HG03439 (cell line): ENCODE data around the gene UHRF2.
"Not testable (repeated sequence)": the region's sequence is repeated elsewhere in the genome, so short reads cannot be mapped to it uniquely, and the experiment has no call there.

ENCODE experiments used
- ATAC-seq: cut with Tn5 transposase; IDR thresholded peaks from one replicate; pipeline ENCODE4 v1.9.1; 2021; ENCODE audit warnings: mild to moderate bottlenecking, moderate library complexity; ENCODE audit not compliant: unreplicated experiment

UHRF2 gene

GRCh38 chr9:6428940-6429889, 16.2 kb downstream of the UHRF2 start:
- peak; percentile 91 for ATAC-seq

- no peak for ATAC-seq
Observed at GRCh38 chr9:6431038-6431437, 18.0 kb downstream of the UHRF2 start.

GRCh38 chr9:6433410-6433809, 20.4 kb downstream of the UHRF2 start:
- no peak for ATAC-seq

- no peak for ATAC-seq
Observed at GRCh38 chr9:6439051-6439703, 26.2 kb downstream of the UHRF2 start.

- no peak for ATAC-seq
Observed at GRCh38 chr9:6440405-6440804, 27.4 kb downstream of the UHRF2 start.

- ATAC-seq, result no peak
Observed at GRCh38 chr9:6441269-6441668, 28.3 kb downstream of the UHRF2 start.

GRCh38 chr9:6443661-6444060, 30.7 kb downstream of the UHRF2 start:
- no peak for ATAC-seq

GRCh38 chr9:6444128-6444527, 31.1 kb downstream of the UHRF2 start:
- no peak for ATAC-seq

- ATAC-seq, result no peak
Observed at GRCh38 chr9:6449086-6449485, 36.1 kb downstream of the UHRF2 start.

- no peak for ATAC-seq
Observed at GRCh38 chr9:6449645-6450044, 36.6 kb downstream of the UHRF2 start.

GRCh38 chr9:6450641-6451375, 37.8 kb downstream of the UHRF2 start:
- no peak for ATAC-seq

- not testable (repeated sequence) for ATAC-seq
Observed at GRCh38 chr9:6455292-6455691, 42.3 kb downstream of the UHRF2 start.

GRCh38 chr9:6458704-6459103, 45.7 kb downstream of the UHRF2 start:
- not testable (repeated sequence) for ATAC-seq

GRCh38 chr9:6459718-6460117, 46.7 kb downstream of the UHRF2 start:
- ATAC-seq, result no peak

- no peak for ATAC-seq
Observed at GRCh38 chr9:6460189-6460768, 47.3 kb downstream of the UHRF2 start.

GRCh38 chr9:6461619-6462018, 48.6 kb downstream of the UHRF2 start:
- ATAC-seq, result no peak

- no peak for ATAC-seq
Observed at GRCh38 chr9:6467006-6467625, 54.1 kb downstream of the UHRF2 start.

GRCh38 chr9:6471231-6471850, 58.3 kb downstream of the UHRF2 start:
- no peak for ATAC-seq

- ATAC-seq, result no peak
Observed at GRCh38 chr9:6473151-6473550, 60.2 kb downstream of the UHRF2 start.

GRCh38 chr9:6479959-6480358, 67.0 kb downstream of the UHRF2 start:
- ATAC-seq, result no peak
